ENCODE data around the gene CTSF.

GRCh38 chr11:66554602-66555001, 13.8 kb downstream of the CTSF start:
- no peak for TF ChIP-seq YY1 (IDR thresholded peaks at IDR 0.05; ENCODE audit: insufficient read depth, insufficient replicate concordance, low read depth, low read length)
- no peak for TF ChIP-seq CEBPG (CRISPR knock-in tag; IDR thresholded peaks at IDR 0.05)
- TF ChIP-seq SMAD1 (CRISPR knock-in tag; IDR thresholded peaks at IDR 0.05; ENCODE audit: borderline replicate concordance, low read depth), result no peak
- no peak for TF ChIP-seq BRF2 (CRISPR knock-in tag; IDR thresholded peaks at IDR 0.05)
- TF ChIP-seq NPAS2 (CRISPR knock-in tag; IDR thresholded peaks at IDR 0.05; ENCODE audit: borderline replicate concordance), result no peak
- no peak for TF ChIP-seq ZFP36 (IDR thresholded peaks at IDR 0.05; ENCODE audit: borderline replicate concordance, low read depth, low read length, partially characterized antibody)
- TF ChIP-seq EP300 (IDR thresholded peaks at IDR 0.05; ENCODE audit: low read depth in 2 of 2, low read length in 2 of 2), result no peak
- no peak for TF ChIP-seq EP300 (CRISPR knock-in tag; IDR thresholded peaks at IDR 0.05; ENCODE audit: borderline replicate concordance)
- no peak for TF ChIP-seq ZBTB33 (CRISPR knock-in tag; IDR thresholded peaks at IDR 0.05)
- TF ChIP-seq CTCF (CRISPR knock-in tag; IDR thresholded peaks at IDR 0.05), result no peak
- TF ChIP-seq HDAC2 (CRISPR knock-in tag; IDR thresholded peaks at IDR 0.05), result no peak
- no peak for TF ChIP-seq ZNF263 (CRISPR knock-in tag; IDR thresholded peaks at IDR 0.05)
